ENCODE measurements around the gene FNIP1. TPM values are rescaled to one million over a fixed set of nuclear protein-coding genes. Genes with fewer than 3 reads are reported as not detected.

Gene FNIP1
- total RNA-seq, 1 donor from 2014 or later, result 27.1 TPM

GRCh38 chr5:131659290-131659689, 137.5 kb downstream of the FNIP1 start:
- peaks cover 0 to 2% (median 0%) of the 10 kb centered on the region in 3 donors for H3K9me3 ChIP-seq (ENCODE audit: control insufficient read depth in 3 of 3, low read length in 3 of 3)
- H3K9ac ChIP-seq (ENCODE audit: low read depth in 1 of 3, low read length in 3 of 3), result no peak overlapping the region
- peaks cover 19 to 33% (median 27%) of the 10 kb centered on the region in 3 donors for H3K36me3 ChIP-seq (ENCODE audit: control insufficient read depth in 3 of 3, insufficient read depth in 3 of 3, low read length in 3 of 3)
- no peaks in the 10 kb centered on the region for H3K4me1 ChIP-seq (ENCODE audit: control insufficient read depth in 3 of 3, insufficient read depth in 3 of 3, low read length in 3 of 3)
- no peak overlapping the region for H3K27ac ChIP-seq (ENCODE audit: low read depth, low read length)
- H3K4me3 ChIP-seq (ENCODE audit: low read length in 3 of 3), result no peak overlapping the region
- H3K27me3 ChIP-seq (ENCODE audit: control insufficient read depth in 3 of 3, insufficient read depth in 3 of 3, low read length in 3 of 3), result no peaks in the 10 kb centered on the region

DNA sequence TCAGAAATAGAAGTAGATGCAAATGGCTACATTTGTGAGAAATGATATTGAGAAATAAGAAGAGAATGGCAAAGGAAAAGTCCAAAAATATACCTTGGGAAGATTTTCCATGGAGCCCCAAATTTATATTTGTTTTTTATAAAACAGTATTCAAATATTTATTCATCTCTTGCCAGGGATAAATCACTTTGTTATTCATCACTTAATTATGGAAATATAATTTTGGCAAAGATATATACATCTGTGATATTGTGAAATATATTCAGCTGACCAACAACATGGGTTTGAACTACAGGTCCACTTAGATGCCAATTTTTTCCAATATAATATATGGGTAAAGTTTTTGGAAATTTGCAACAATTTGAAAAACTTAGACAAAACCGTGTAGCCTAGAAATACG, 142.0 kb downstream of the FNIP1 start:
- Histone ChIP-seq H3K36me3 (ENCODE audit: control insufficient read depth in 3 of 3, insufficient read depth in 3 of 3, low read length in 3 of 3) (peaks cover 20 to 31% (median 21%) of the 10 kb centered on the region in 3 donors), H3K4me1 (ENCODE audit: control insufficient read depth in 3 of 3, insufficient read depth in 3 of 3, low read length in 3 of 3) (no peaks in the 10 kb centered on the region), H3K9ac (ENCODE audit: low read depth in 1 of 3, low read length in 3 of 3) (no peak overlapping the region)

GRCh38 chr5:131654309-131654708, 142.5 kb downstream of the FNIP1 start:
- Histone ChIP-seq H3K27ac (ENCODE audit: low read depth, low read length) (no peak overlapping the region), H3K36me3 (ENCODE audit: control insufficient read depth in 3 of 3, insufficient read depth in 3 of 3, low read length in 3 of 3) (peaks cover 16 to 27% (median 16%) of the 10 kb centered on the region in 3 donors), H3K4me3 (ENCODE audit: low read length in 3 of 3) (no peak overlapping the region), H3K9me3 (ENCODE audit: control insufficient read depth in 3 of 3, low read length in 3 of 3) (no peaks in the 10 kb centered on the region), H3K27me3 (ENCODE audit: control insufficient read depth in 3 of 3, insufficient read depth in 3 of 3, low read length in 3 of 3) (no peaks in the 10 kb centered on the region), H3K4me1 (ENCODE audit: control insufficient read depth in 3 of 3, insufficient read depth in 3 of 3, low read length in 3 of 3) (no peaks in the 10 kb centered on the region), H3K9ac (ENCODE audit: low read depth in 1 of 3, low read length in 3 of 3) (no peak overlapping the region)

More for the DNA sequence above, 142.0 kb downstream of the FNIP1 start:
- Histone ChIP-seq H3K27me3 (ENCODE audit: control insufficient read depth in 3 of 3, insufficient read depth in 3 of 3, low read length in 3 of 3) (no peaks in the 10 kb centered on the region), H3K9me3 (ENCODE audit: control insufficient read depth in 3 of 3, low read length in 3 of 3) (no peaks in the 10 kb centered on the region), H3K4me3 (ENCODE audit: low read length in 3 of 3) (no peak overlapping the region), H3K27ac (ENCODE audit: low read depth, low read length) (no peak overlapping the region)

- Histone ChIP-seq H3K36me3 (ENCODE audit: control insufficient read depth in 3 of 3, insufficient read depth in 3 of 3, low read length in 3 of 3) (peaks cover 17 to 39% (median 25%) of the 10 kb centered on the region in 3 donors), H3K4me1 (ENCODE audit: control insufficient read depth in 3 of 3, insufficient read depth in 3 of 3, low read length in 3 of 3) (no peaks in the 10 kb centered on the region), H3K9me3 (ENCODE audit: control insufficient read depth in 3 of 3, low read length in 3 of 3) (no peaks in the 10 kb centered on the region), H3K27me3 (ENCODE audit: control insufficient read depth in 3 of 3, insufficient read depth in 3 of 3, low read length in 3 of 3) (no peaks in the 10 kb centered on the region), H3K4me3 (ENCODE audit: low read length in 3 of 3) (no peak overlapping the region), H3K9ac (ENCODE audit: low read depth in 1 of 3, low read length in 3 of 3) (no peak overlapping the region), H3K27ac (ENCODE audit: low read depth, low read length) (no peak overlapping the region)
Measured at GRCh38 chr5:131649161-131649560, 147.7 kb downstream of the FNIP1 start.

DNA sequence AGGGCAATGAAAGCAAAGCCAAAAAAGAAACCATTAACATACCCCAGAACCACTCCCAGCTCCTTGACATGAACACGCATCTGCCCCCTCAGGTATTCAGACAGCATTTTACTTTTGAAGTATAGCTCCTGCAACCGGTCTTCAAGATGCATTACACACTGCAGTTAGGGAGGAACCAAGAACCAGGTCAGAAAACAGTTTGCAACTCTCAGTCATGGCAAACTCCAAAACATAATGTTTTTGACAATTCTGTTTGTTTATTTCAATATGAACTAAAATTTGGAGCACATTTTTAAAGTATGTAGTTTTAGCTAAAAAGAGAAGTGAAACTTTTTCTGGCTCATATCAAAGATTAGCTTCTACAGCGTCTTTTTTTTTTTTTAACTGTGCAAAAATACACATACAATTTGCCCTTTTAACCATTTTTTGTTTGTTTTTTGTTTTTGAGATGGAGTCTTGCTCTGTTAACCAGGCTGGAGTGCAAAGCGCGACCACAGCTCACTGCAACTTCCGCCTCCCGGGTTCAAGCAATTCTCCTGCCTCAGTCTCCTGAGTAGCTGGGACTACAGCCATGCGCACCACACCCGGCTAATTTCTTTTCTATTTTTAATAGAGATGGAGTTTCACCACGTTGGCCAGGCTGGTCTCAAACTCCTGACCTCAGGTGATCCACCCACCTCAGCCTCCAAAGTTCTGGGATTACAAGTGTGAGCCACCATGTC, 149.6 kb downstream of the FNIP1 start:
- no peak overlapping the region for H3K27ac ChIP-seq (ENCODE audit: low read depth, low read length)
- H3K4me3 ChIP-seq (ENCODE audit: low read length in 3 of 3), result no peak overlapping the region
- no peaks in the 10 kb centered on the region for H3K27me3 ChIP-seq (ENCODE audit: control insufficient read depth in 3 of 3, insufficient read depth in 3 of 3, low read length in 3 of 3)
- peaks cover 17 to 38% (median 25%) of the 10 kb centered on the region in 3 donors for H3K36me3 ChIP-seq (ENCODE audit: control insufficient read depth in 3 of 3, insufficient read depth in 3 of 3, low read length in 3 of 3)
- H3K9ac ChIP-seq (ENCODE audit: low read depth in 1 of 3, low read length in 3 of 3), result no peak overlapping the region
- H3K9me3 ChIP-seq (ENCODE audit: control insufficient read depth in 3 of 3, low read length in 3 of 3), result no peaks in the 10 kb centered on the region
- no peaks in the 10 kb centered on the region for H3K4me1 ChIP-seq (ENCODE audit: control insufficient read depth in 3 of 3, insufficient read depth in 3 of 3, low read length in 3 of 3)

DNA sequence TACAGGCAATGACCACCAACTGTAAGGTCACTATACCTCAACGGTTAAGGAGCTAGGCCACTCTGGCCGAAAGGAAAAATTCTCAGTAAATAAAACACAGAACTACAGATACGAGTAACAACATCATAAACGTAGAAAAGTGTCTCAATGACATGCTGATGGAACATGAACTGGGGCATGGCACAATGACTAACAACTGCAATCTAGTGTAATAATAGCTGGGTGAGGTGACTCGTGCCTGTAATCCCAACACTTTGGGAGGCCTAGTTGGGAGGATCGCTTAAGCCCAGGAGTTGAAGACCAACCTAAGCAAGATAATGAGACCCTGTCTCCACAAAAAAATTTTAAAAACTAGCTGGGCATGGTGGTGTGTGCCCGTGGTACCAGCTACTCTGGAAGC, 152.0 kb downstream of the FNIP1 start:
- H3K36me3 ChIP-seq (ENCODE audit: control insufficient read depth in 3 of 3, insufficient read depth in 3 of 3, low read length in 3 of 3), result peaks cover 6 to 25% (median 14%) of the 10 kb centered on the region in 3 donors
- no peak overlapping the region for H3K4me3 ChIP-seq (ENCODE audit: low read length in 3 of 3)
- no peak overlapping the region for H3K27ac ChIP-seq (ENCODE audit: low read depth, low read length)

DNA sequence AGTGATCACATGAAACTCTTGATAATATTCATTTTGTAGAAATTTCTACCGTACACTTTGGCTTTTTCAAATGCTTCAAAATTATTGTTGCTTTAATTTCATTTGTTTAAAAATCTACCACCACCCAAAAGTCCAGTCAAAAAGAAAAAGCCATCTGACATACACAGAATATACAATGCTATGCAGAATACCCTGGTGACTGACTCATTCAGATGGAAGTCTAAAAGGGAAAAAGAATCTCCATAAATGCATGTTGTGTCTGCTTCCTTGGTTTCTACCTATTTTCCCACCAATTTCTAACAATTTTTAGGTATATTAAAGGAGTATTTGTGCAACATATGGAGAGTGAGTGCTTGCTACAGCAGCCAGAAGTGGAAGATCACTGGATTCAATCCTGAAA, 152.4 kb downstream of the FNIP1 start:
- H3K9me3 ChIP-seq (ENCODE audit: control insufficient read depth in 3 of 3, low read length in 3 of 3), result no peaks in the 10 kb centered on the region
- H3K9ac ChIP-seq (ENCODE audit: low read depth in 1 of 3, low read length in 3 of 3), result no peak overlapping the region
- H3K36me3 ChIP-seq (ENCODE audit: control insufficient read depth in 3 of 3, insufficient read depth in 3 of 3, low read length in 3 of 3), result peaks cover 6 to 25% (median 14%) of the 10 kb centered on the region in 3 donors
- H3K27me3 ChIP-seq (ENCODE audit: control insufficient read depth in 3 of 3, insufficient read depth in 3 of 3, low read length in 3 of 3), result no peaks in the 10 kb centered on the region
- no peaks in the 10 kb centered on the region for H3K4me1 ChIP-seq (ENCODE audit: control insufficient read depth in 3 of 3, insufficient read depth in 3 of 3, low read length in 3 of 3)
- H3K27ac ChIP-seq (ENCODE audit: low read depth, low read length), result no peak overlapping the region
- H3K4me3 ChIP-seq (ENCODE audit: low read length in 3 of 3), result no peak overlapping the region

More for the DNA sequence above, 152.0 kb downstream of the FNIP1 start:
- no peaks in the 10 kb centered on the region for H3K27me3 ChIP-seq (ENCODE audit: control insufficient read depth in 3 of 3, insufficient read depth in 3 of 3, low read length in 3 of 3)
- H3K9ac ChIP-seq (ENCODE audit: low read depth in 1 of 3, low read length in 3 of 3), result no peak overlapping the region
- H3K9me3 ChIP-seq (ENCODE audit: control insufficient read depth in 3 of 3, low read length in 3 of 3), result no peaks in the 10 kb centered on the region
- no peaks in the 10 kb centered on the region for H3K4me1 ChIP-seq (ENCODE audit: control insufficient read depth in 3 of 3, insufficient read depth in 3 of 3, low read length in 3 of 3)

GRCh38 chr5:131641494-131641893, 155.3 kb downstream of the FNIP1 start:
- no peaks in the 10 kb centered on the region for H3K27me3 ChIP-seq (ENCODE audit: control insufficient read depth in 3 of 3, insufficient read depth in 3 of 3, low read length in 3 of 3)
- no peak overlapping the region for H3K9ac ChIP-seq (ENCODE audit: low read depth in 1 of 3, low read length in 3 of 3)
- H3K27ac ChIP-seq (ENCODE audit: low read depth, low read length), result no peak overlapping the region
- no peak overlapping the region for H3K4me3 ChIP-seq (ENCODE audit: low read length in 3 of 3)
- no peaks in the 10 kb centered on the region for H3K4me1 ChIP-seq (ENCODE audit: control insufficient read depth in 3 of 3, insufficient read depth in 3 of 3, low read length in 3 of 3)
- peaks cover 0 to 18% (median 7%) of the 10 kb centered on the region in 3 donors for H3K36me3 ChIP-seq (ENCODE audit: control insufficient read depth in 3 of 3, insufficient read depth in 3 of 3, low read length in 3 of 3)
- H3K9me3 ChIP-seq (ENCODE audit: control insufficient read depth in 3 of 3, low read length in 3 of 3), result no peaks in the 10 kb centered on the region

DNA sequence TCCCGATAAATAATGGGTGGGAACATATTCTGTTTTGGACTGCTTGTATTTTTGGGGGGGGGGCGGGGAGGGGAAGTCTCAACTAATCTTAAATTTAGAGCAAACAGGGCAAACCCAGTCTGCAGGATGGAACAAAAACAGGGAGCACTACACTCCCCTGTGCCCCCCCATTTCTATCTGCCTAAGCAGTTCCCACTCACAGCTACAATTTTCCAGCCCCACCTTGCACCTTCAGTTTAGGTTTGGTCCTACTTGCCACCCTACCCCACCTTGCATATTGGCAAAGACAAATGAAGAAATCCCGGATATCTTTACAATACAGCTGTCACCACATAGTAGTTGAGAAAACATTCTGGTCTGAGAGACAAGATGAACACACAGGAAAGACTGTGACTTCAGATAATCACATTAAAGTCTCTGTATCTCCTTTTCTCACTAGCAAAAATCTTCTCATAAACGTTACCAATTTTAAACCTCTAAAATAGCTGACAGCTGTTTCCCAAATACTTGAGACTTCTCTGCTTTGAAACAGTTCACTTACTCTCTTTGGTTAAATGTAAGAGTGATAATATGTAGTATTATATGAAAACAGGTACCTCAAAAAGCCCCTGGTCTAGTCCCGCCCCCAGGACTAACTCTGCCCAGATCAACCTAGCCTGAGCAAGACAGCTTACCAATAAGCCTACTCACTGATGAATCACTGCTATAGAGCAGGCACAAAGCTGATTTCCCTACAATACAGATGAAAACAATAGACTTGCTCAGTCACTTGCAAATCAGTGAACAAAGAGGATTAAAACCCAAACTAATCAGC, 156.6 kb downstream of the FNIP1 start:
- H3K4me3 ChIP-seq (ENCODE audit: low read length in 3 of 3), result no peak overlapping the region
- peaks cover 0 to 12% (median 7%) of the 10 kb centered on the region in 3 donors for H3K36me3 ChIP-seq (ENCODE audit: control insufficient read depth in 3 of 3, insufficient read depth in 3 of 3, low read length in 3 of 3)
- H3K27ac ChIP-seq (ENCODE audit: low read depth, low read length), result no peak overlapping the region
- peaks cover 0 to 7% (median 5%) of the 10 kb centered on the region in 3 donors for H3K4me1 ChIP-seq (ENCODE audit: control insufficient read depth in 3 of 3, insufficient read depth in 3 of 3, low read length in 3 of 3)
- no peak overlapping the region for H3K9ac ChIP-seq (ENCODE audit: low read depth in 1 of 3, low read length in 3 of 3)
- no peaks in the 10 kb centered on the region for H3K9me3 ChIP-seq (ENCODE audit: control insufficient read depth in 3 of 3, low read length in 3 of 3)
- no peaks in the 10 kb centered on the region for H3K27me3 ChIP-seq (ENCODE audit: control insufficient read depth in 3 of 3, insufficient read depth in 3 of 3, low read length in 3 of 3)

DNA sequence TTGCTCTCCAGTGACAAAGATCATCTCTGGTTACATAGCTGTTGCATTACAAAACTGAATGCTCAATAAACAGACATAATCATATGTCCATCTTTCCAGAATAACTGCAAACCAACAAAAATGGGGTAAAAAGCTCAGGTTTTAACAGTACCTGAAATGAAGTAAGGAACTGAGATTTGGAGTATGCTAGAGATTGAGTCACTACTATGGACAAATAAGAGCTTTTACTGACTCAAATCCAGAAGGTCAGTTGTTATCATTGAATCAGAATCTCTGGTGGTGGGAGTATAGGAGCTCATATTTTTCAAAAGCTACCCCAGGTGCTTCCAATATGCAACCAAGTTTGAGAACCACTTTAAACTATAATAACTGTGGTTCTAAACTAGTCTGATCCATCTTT, 157.7 kb downstream of the FNIP1 start:
- no peak overlapping the region for H3K4me3 ChIP-seq (ENCODE audit: low read length in 3 of 3)
- H3K27ac ChIP-seq (ENCODE audit: low read depth, low read length), result no peak overlapping the region
- H3K27me3 ChIP-seq (ENCODE audit: control insufficient read depth in 3 of 3, insufficient read depth in 3 of 3, low read length in 3 of 3), result no peaks in the 10 kb centered on the region
- H3K36me3 ChIP-seq (ENCODE audit: control insufficient read depth in 3 of 3, insufficient read depth in 3 of 3, low read length in 3 of 3), result peaks cover 0 to 7% (median 0%) of the 10 kb centered on the region in 3 donors
- no peaks in the 10 kb centered on the region for H3K9me3 ChIP-seq (ENCODE audit: control insufficient read depth in 3 of 3, low read length in 3 of 3)
- H3K9ac ChIP-seq (ENCODE audit: low read depth in 1 of 3, low read length in 3 of 3), result no peak overlapping the region
- peaks cover 1 to 13% (median 5%) of the 10 kb centered on the region in 3 donors for H3K4me1 ChIP-seq (ENCODE audit: control insufficient read depth in 3 of 3, insufficient read depth in 3 of 3, low read length in 3 of 3)

All from skeletal muscle tissue (tissue), 4 donors.